Transverse colon (tissue), 3 donors: Measurements from ENCODE around the gene WWOX.

Experiments used
- POLR2A ChIP-seq: fragments of 450-650 bp; IDR thresholded peaks from one replicate; pipeline ENCODE4 v1.6.1; 2016; ENCODE audit warnings: antibody characterized with exemption, mild to moderate bottlenecking, moderate library complexity
- TF ChIP-seq, protein P1 (sequence below), 5 experiments: fragments of 200-600 bp in 3 of 5; fragments of 450-650 bp in 2 of 5; sonication (generic) in 3 of 5; IDR thresholded peaks; 1 replicate in 2 of 5; 2 replicates in 3 of 5; pipeline ENCODE4 v1.5.1; 2016 to 2017; ENCODE audit warnings: antibody characterized with exemption in 5 of 5, inconsistent platforms in 3 of 5, mild to moderate bottlenecking in 2 of 5, moderate library complexity in 1 of 5

DNA sequence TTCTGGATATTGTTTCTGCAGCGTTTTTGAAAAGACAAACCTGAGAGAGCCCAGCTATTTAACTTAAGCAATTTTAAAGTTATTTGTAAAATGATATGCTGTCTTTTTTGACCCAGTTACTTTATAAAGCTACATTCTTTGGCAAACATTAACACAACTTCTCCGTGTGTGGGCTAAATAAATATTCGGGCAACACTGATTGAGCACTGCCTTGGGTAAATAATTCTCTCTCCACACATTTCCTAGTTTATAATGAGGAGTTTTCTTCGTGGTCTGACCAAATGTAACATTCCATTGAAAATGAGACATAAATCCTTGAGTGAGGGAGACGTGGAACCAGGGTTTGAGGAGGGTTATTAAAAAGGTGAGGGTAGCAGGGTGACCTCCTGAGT, 142.8 kb downstream of the WWOX start:
- TF ChIP-seq, protein P1, sequence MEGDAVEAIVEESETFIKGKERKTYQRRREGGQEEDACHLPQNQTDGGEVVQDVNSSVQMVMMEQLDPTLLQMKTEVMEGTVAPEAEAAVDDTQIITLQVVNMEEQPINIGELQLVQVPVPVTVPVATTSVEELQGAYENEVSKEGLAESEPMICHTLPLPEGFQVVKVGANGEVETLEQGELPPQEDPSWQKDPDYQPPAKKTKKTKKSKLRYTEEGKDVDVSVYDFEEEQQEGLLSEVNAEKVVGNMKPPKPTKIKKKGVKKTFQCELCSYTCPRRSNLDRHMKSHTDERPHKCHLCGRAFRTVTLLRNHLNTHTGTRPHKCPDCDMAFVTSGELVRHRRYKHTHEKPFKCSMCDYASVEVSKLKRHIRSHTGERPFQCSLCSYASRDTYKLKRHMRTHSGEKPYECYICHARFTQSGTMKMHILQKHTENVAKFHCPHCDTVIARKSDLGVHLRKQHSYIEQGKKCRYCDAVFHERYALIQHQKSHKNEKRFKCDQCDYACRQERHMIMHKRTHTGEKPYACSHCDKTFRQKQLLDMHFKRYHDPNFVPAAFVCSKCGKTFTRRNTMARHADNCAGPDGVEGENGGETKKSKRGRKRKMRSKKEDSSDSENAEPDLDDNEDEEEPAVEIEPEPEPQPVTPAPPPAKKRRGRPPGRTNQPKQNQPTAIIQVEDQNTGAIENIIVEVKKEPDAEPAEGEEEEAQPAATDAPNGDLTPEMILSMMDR (IDR thresholded peaks at IDR 0.05), result no peak
- no peak for TF ChIP-seq POLR2A
